ENCODE results near the gene ITPR1.

DNA sequence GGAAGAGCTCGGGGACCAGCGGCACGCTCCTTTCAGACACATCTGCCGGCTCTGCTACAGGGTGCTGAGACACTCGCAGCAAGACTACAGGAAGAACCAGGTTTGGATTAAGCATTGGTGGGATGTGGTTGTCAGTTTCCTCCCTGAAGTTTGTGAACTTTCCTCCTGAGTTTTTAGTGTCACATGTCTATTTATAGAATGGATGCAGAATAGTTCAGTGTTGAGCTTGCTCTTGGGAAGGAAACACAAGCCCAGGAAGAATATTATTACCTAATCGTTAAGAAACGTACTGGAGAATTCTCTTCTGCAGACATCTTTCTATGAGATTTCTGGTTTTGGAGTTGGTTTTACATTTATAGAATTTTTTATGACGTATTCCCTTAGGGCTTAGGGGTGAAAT, 172.0 kb downstream of the ITPR1 start:
- no peak for TF ChIP-seq POLR2A (IDR thresholded peaks at IDR 0.05)
- TF ChIP-seq, protein P1, sequence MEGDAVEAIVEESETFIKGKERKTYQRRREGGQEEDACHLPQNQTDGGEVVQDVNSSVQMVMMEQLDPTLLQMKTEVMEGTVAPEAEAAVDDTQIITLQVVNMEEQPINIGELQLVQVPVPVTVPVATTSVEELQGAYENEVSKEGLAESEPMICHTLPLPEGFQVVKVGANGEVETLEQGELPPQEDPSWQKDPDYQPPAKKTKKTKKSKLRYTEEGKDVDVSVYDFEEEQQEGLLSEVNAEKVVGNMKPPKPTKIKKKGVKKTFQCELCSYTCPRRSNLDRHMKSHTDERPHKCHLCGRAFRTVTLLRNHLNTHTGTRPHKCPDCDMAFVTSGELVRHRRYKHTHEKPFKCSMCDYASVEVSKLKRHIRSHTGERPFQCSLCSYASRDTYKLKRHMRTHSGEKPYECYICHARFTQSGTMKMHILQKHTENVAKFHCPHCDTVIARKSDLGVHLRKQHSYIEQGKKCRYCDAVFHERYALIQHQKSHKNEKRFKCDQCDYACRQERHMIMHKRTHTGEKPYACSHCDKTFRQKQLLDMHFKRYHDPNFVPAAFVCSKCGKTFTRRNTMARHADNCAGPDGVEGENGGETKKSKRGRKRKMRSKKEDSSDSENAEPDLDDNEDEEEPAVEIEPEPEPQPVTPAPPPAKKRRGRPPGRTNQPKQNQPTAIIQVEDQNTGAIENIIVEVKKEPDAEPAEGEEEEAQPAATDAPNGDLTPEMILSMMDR (IDR thresholded peaks at IDR 0.05), result no peak

Measured in thyroid gland (tissue), 4 donors.